HepG2 (cell line): ENCODE measurements around the gene PCSK2. TPM values are rescaled to one million over a fixed set of nuclear protein-coding genes. Genes with fewer than 3 reads are reported as not detected.
A peak's percentile ranks its signal among the peaks of the same experiment; 100 is the strongest.

Experiments used
- ADNP ChIP-seq: sonication (generic); formaldehyde crosslinking; IDR thresholded peaks from 2 replicates; pipeline ENCODE4 v1.4.0; 2020; ENCODE audit warnings: missing genetic modification reagents
- CHCHD3 ChIP-seq: sonication (generic); formaldehyde crosslinking; IDR thresholded peaks from 2 replicates; pipeline ENCODE4 v1.8.0; 2022; ENCODE audit warnings: mild to moderate bottlenecking, missing genetic modification reagents, moderate library complexity
- FLYWCH1 ChIP-seq: sonication (generic); formaldehyde crosslinking; IDR thresholded peaks from 2 replicates; pipeline ENCODE4 v1.8.1; 2023; ENCODE audit warnings: mild to moderate bottlenecking, missing genetic modification reagents
- HOXA7 ChIP-seq: sonication (generic); formaldehyde crosslinking; IDR thresholded peaks from 2 replicates; pipeline ENCODE4 v1.8.1; 2022; ENCODE audit warnings: mild to moderate bottlenecking, missing genetic modification reagents, moderate library complexity
- RXRA ChIP-seq: sonication (generic); formaldehyde crosslinking; IDR thresholded peaks from 2 replicates; pipeline ENCODE4 v1.5.1; 2020; ENCODE audit warnings: missing genetic modification reagents
- SP1 ChIP-seq, 2 experiments: fragments of 450-650 bp in 1 of 2; sonication (generic) in 1 of 2; formaldehyde crosslinking in 1 of 2; IDR thresholded peaks; 2 replicates each; pipeline versions ENCODE4 v1.4.0 to v1.6.1; 2016 to 2020; ENCODE audit warnings: missing genetic modification reagents in 1 of 2
- TCF7 ChIP-seq: sonication (generic); IDR thresholded peaks from 2 replicates; pipeline ENCODE4 v1.6.1; 2016; ENCODE audit warnings: antibody characterized with exemption, low read depth
- ZNF180 ChIP-seq: sonication (generic); formaldehyde crosslinking; IDR thresholded peaks from 2 replicates; pipeline ENCODE4 v1.4.0; 2020; ENCODE audit warnings: low read depth, missing genetic modification reagents, borderline replicate concordance
- ZNF230 ChIP-seq: sonication (generic); formaldehyde crosslinking; IDR thresholded peaks from 2 replicates; pipeline ENCODE4 v1.4.0; 2020; ENCODE audit warnings: mild to moderate bottlenecking, missing genetic modification reagents
- ZNF256 ChIP-seq: sonication (generic); formaldehyde crosslinking; conservative IDR thresholded peaks from 2 replicates; pipeline ENCODE4 v1.4.0; 2020; ENCODE audit warnings: missing genetic modification reagents
- ZNF468 ChIP-seq: sonication (generic); formaldehyde crosslinking; IDR thresholded peaks from 2 replicates; pipeline ENCODE4 v1.8.0; 2022; ENCODE audit warnings: mild to moderate bottlenecking, moderate library complexity, missing genetic modification reagents
- ZNF543 ChIP-seq: sonication (generic); formaldehyde crosslinking; IDR thresholded peaks from 2 replicates; pipeline ENCODE4 v1.4.0; 2020; ENCODE audit warnings: mild to moderate bottlenecking, missing genetic modification reagents
- polyA plus RNA-seq, 8 experiments: library from polyadenylated mRNA; depleted of rRNA in 3 of 8; stranded (reverse) in 7 of 8; unstranded in 1 of 8; fragments of >200 nt; fragmentation: Illumina TruSeq in 4 of 8; extraction: Trizol in 4 of 8; gene quantifications; 2 replicates each; pipeline versions ENCODE4 v1.2.1 to v1.2.3, GENCODE V29; 2011 to 2016; ENCODE audit warnings: low read depth in 4 of 8, missing spikeins in 1 of 8, mixed read lengths in 1 of 8; ENCODE audit not compliant: insufficient read depth in 1 of 8
- total RNA-seq, 5 experiments: library from RNA; depleted of rRNA; stranded (reverse); fragments of >200 nt; fragmentation: Illumina TruSeq; extraction: Trizol; gene quantifications; 2 replicates each; pipeline ENCODE4 v1.2.3, GENCODE V29; 2016; ENCODE audit warnings: low read depth in 1 of 5
- TF ChIP-seq, protein P1 (sequence below): sonication (generic); formaldehyde crosslinking; IDR thresholded peaks from 2 replicates; pipeline ENCODE4 v1.9.0; 2021; ENCODE audit warnings: missing genetic modification reagents, mild to moderate bottlenecking, borderline replicate concordance
- TF ChIP-seq, protein P2 (sequence below): sonication (generic); formaldehyde crosslinking; IDR thresholded peaks from 2 replicates; pipeline ENCODE4 v1.4.0; 2020; ENCODE audit warnings: missing genetic modification reagents
- TF ChIP-seq, protein P3 (sequence below): sonication (generic); formaldehyde crosslinking; IDR thresholded peaks from 2 replicates; pipeline ENCODE4 v1.4.0; 2020; ENCODE audit warnings: missing genetic modification reagents
- TF ChIP-seq, protein P4 (sequence below): sonication (generic); formaldehyde crosslinking; IDR thresholded peaks from 2 replicates; pipeline ENCODE4 v1.4.0; 2020; ENCODE audit warnings: missing genetic modification reagents

PCSK2 gene
- total and polyA plus RNA-seq, 2 of the 13 experiments (the other 11 are each of a cell fraction or from before 2014, with no cell fraction given), result not detected

DNA sequence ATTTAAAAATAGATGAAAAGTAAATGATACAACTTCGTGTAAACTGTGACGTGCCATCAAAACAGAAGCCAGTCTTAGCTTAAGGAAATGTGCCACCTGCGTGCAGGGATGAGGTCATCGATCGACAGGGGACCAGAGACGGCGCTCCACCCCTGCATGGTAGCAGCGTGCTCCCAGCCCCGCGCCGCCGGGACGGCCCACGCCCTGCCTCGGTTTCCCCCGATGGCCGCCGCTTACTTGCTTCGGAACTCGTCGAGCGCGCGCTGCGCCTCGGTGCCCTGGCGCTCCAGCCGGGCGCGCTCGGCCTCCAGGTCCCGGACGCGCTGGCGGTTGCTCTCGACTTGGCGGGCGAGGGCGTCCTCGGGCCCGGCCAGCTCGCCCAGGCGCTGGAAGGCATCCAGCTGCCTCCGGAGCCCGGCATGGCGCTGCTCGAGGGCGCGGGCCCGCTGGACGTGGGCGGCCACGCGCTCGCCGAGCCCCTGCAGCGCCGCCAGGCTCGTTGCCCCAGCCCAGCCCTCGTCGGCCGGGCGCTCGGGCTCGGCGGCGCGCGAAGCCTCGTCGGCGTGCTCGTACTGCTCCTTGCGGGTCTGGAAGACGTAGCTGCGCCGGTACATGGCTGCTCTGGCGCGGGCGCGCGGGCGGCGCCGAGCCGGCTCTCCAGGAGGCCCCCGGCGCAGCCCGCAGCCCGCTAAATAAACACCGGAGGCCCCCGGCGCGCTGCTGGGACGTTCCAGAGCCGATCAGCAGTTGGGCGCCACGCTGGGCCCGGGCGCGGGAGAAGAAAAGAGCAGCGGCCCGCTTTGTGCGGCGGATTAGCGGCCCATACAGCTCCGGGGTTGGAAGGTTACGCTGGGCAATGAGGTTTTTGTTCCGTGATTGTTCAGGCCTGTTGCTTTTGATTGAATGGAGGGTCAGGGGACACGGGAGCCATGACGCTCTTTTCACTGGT, 304.1 kb downstream of the PCSK2 start, which contains the start of gene BFSP1 (continued):
- TF ChIP-seq, protein P1, sequence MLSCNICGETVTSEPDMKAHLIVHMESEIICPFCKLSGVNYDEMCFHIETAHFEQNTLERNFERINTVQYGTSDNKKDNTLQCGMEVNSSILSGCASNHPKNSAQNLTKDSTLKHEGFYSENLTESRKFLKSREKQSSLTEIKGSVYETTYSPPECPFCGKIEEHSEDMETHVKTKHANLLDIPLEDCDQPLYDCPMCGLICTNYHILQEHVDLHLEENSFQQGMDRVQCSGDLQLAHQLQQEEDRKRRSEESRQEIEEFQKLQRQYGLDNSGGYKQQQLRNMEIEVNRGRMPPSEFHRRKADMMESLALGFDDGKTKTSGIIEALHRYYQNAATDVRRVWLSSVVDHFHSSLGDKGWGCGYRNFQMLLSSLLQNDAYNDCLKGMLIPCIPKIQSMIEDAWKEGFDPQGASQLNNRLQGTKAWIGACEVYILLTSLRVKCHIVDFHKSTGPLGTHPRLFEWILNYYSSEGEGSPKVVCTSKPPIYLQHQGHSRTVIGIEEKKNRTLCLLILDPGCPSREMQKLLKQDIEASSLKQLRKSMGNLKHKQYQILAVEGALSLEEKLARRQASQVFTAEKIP (CRISPR knock-in tag), result no peak
- no peak for TF ChIP-seq SP1 (IDR thresholded peaks at IDR 0.05)
- no peak for TF ChIP-seq SP1 (CRISPR knock-in tag; IDR thresholded peaks at IDR 0.05)
- TF ChIP-seq, protein P2, sequence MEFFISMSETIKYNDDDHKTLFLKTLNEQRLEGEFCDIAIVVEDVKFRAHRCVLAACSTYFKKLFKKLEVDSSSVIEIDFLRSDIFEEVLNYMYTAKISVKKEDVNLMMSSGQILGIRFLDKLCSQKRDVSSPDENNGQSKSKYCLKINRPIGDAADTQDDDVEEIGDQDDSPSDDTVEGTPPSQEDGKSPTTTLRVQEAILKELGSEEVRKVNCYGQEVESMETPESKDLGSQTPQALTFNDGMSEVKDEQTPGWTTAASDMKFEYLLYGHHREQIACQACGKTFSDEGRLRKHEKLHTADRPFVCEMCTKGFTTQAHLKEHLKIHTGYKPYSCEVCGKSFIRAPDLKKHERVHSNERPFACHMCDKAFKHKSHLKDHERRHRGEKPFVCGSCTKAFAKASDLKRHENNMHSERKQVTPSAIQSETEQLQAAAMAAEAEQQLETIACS (CRISPR knock-in tag), result peak; percentile 81; the same call in 1 of the 2 replicates
- no peak for TF ChIP-seq ZNF230 (CRISPR knock-in tag)
- TF ChIP-seq ZNF180 (CRISPR knock-in tag), result no peak
- TF ChIP-seq, protein P3, sequence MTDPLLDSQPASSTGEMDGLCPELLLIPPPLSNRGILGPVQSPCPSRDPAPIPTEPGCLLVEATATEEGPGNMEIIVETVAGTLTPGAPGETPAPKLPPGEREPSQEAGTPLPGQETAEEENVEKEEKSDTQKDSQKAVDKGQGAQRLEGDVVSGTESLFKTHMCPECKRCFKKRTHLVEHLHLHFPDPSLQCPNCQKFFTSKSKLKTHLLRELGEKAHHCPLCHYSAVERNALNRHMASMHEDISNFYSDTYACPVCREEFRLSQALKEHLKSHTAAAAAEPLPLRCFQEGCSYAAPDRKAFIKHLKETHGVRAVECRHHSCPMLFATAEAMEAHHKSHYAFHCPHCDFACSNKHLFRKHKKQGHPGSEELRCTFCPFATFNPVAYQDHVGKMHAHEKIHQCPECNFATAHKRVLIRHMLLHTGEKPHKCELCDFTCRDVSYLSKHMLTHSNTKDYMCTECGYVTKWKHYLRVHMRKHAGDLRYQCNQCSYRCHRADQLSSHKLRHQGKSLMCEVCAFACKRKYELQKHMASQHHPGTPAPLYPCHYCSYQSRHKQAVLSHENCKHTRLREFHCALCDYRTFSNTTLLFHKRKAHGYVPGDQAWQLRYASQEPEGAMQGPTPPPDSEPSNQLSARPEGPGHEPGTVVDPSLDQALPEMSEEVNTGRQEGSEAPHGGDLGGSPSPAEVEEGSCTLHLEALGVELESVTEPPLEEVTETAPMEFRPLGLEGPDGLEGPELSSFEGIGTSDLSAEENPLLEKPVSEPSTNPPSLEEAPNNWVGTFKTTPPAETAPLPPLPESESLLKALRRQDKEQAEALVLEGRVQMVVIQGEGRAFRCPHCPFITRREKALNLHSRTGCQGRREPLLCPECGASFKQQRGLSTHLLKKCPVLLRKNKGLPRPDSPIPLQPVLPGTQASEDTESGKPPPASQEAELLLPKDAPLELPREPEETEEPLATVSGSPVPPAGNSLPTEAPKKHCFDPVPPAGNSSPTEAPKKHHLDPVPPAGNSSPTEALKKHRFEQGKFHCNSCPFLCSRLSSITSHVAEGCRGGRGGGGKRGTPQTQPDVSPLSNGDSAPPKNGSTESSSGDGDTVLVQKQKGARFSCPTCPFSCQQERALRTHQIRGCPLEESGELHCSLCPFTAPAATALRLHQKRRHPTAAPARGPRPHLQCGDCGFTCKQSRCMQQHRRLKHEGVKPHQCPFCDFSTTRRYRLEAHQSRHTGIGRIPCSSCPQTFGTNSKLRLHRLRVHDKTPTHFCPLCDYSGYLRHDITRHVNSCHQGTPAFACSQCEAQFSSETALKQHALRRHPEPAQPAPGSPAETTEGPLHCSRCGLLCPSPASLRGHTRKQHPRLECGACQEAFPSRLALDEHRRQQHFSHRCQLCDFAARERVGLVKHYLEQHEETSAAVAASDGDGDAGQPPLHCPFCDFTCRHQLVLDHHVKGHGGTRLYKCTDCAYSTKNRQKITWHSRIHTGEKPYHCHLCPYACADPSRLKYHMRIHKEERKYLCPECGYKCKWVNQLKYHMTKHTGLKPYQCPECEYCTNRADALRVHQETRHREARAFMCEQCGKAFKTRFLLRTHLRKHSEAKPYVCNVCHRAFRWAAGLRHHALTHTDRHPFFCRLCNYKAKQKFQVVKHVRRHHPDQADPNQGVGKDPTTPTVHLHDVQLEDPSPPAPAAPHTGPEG (CRISPR knock-in tag), result peak; percentile 78; the same call in 1 of the 2 replicates
- TF ChIP-seq FLYWCH1, result 0 out of 2 replicates have a peak, but pooled peaks have one; percentile 46
- TF ChIP-seq TCF7, result 0 out of 2 replicates have a peak, but pooled peaks have one; percentile 5
- no peak; the same call in 1 of the 2 replicates for TF ChIP-seq ADNP (CRISPR knock-in tag)
- no peak for TF ChIP-seq ZNF256 (CRISPR knock-in tag)
- 0 out of 2 replicates have a peak, but pooled peaks have one; percentile 63 for TF ChIP-seq HOXA7 (CRISPR knock-in tag)
- peak; percentile 32; the same call in 1 of the 2 replicates for TF ChIP-seq RXRA
- TF ChIP-seq CHCHD3 (CRISPR knock-in tag), result no peak; the same call in 1 of the 2 replicates
- TF ChIP-seq ZNF543 (CRISPR knock-in tag), result 0 out of 2 replicates have a peak, but pooled peaks have one; percentile 69
- 0 out of 2 replicates have a peak, but pooled peaks have one; percentile 74 for TF ChIP-seq ZNF468 (CRISPR knock-in tag)
- TF ChIP-seq, protein P4, sequence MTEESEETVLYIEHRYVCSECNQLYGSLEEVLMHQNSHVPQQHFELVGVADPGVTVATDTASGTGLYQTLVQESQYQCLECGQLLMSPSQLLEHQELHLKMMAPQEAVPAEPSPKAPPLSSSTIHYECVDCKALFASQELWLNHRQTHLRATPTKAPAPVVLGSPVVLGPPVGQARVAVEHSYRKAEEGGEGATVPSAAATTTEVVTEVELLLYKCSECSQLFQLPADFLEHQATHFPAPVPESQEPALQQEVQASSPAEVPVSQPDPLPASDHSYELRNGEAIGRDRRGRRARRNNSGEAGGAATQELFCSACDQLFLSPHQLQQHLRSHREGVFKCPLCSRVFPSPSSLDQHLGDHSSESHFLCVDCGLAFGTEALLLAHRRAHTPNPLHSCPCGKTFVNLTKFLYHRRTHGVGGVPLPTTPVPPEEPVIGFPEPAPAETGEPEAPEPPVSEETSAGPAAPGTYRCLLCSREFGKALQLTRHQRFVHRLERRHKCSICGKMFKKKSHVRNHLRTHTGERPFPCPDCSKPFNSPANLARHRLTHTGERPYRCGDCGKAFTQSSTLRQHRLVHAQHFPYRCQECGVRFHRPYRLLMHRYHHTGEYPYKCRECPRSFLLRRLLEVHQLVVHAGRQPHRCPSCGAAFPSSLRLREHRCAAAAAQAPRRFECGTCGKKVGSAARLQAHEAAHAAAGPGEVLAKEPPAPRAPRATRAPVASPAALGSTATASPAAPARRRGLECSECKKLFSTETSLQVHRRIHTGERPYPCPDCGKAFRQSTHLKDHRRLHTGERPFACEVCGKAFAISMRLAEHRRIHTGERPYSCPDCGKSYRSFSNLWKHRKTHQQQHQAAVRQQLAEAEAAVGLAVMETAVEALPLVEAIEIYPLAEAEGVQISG, result peak; percentile 61; the same call in 1 of the 2 replicates
